DND-41 (cell line): ENCODE measurements around the gene PNO1.

Experiments
- ATAC-seq: fragments of 200-7000 bp; cut with Tn5 transposase; 3 replicates; pipeline ENCODE4 v1.9.1; 2021; ENCODE audit warnings: low read depth; ENCODE audit not compliant: insufficient read depth
- DNase-seq: peaks from one replicate; pipeline ENCODE4 v3.0.0-alpha.2; 2020
- H2AFZ ChIP-seq: 2 replicates; pipeline ENCODE4 v1.6.0; 2012; ENCODE audit warnings: low read depth, low read length
- H3K27ac ChIP-seq: 2 replicates; pipeline ENCODE4 v1.5.1; 2012; ENCODE audit warnings: low read length, inconsistent platforms
- H3K27me3 ChIP-seq: fragments of 200-600 bp; sonication (generic); 2 replicates; pipeline ENCODE4 v1.6.0; 2012; ENCODE audit warnings: low read length, mild to moderate bottlenecking, inconsistent platforms; ENCODE audit not compliant: insufficient read depth, poor library complexity
- H3K36me3 ChIP-seq: 2 replicates; pipeline ENCODE4 v1.5.1; 2012; ENCODE audit warnings: low read length, inconsistent platforms; ENCODE audit not compliant: insufficient read depth
- H3K4me1 ChIP-seq: 2 replicates; pipeline ENCODE4 v1.5.1; 2012; ENCODE audit warnings: mild to moderate bottlenecking, low read length; ENCODE audit not compliant: insufficient read depth
- H3K4me2 ChIP-seq: 2 replicates; pipeline ENCODE4 v1.6.0; 2012; ENCODE audit warnings: mild to moderate bottlenecking, moderate library complexity, low read length, inconsistent platforms; ENCODE audit not compliant: insufficient read depth
- H3K4me3 ChIP-seq, 2 experiments: fragments of 200-600 bp in 1 of 2; shearing (Covaris generic) in 1 of 2; 2 replicates each; pipeline ENCODE4 v1.5.1; 2012 to 2016; ENCODE audit warnings: inconsistent platforms in 2 of 2, low read length in 2 of 2, mild to moderate bottlenecking in 2 of 2, low read depth in 1 of 2, moderate library complexity in 1 of 2
- H3K79me2 ChIP-seq: 2 replicates; pipeline ENCODE4 v1.6.0; 2012; ENCODE audit warnings: low read length, inconsistent platforms; ENCODE audit not compliant: insufficient read depth
- H3K9ac ChIP-seq: 2 replicates; pipeline ENCODE4 v1.6.0; 2012; ENCODE audit warnings: low read depth, mild to moderate bottlenecking, inconsistent platforms, low read length, moderate library complexity
- H3K9me3 ChIP-seq: 2 replicates; pipeline ENCODE4 v1.5.1; 2012; ENCODE audit warnings: low read length, moderate library complexity, mild to moderate bottlenecking, inconsistent platforms; ENCODE audit not compliant: insufficient read depth, severe bottlenecking
- H4K20me1 ChIP-seq: 2 replicates; pipeline ENCODE4 v1.6.0; 2012; ENCODE audit warnings: low read length; ENCODE audit not compliant: insufficient read depth
- EZH2 ChIP-seq: IDR thresholded peaks from 3 replicates; pipeline ENCODE4 v1.6.1; 2012; ENCODE audit warnings: borderline replicate concordance, low read depth, mild to moderate bottlenecking, moderate library complexity, low read length, inconsistent platforms; ENCODE audit not compliant: severe bottlenecking
- TF ChIP-seq, protein P1 (sequence below): IDR thresholded peaks from 2 replicates; pipeline ENCODE4 v1.5.1; 2012; ENCODE audit warnings: borderline replicate concordance, low read length, moderate library complexity, mild to moderate bottlenecking; ENCODE audit not compliant: poor library complexity, severe bottlenecking; ENCODE audit errors: extremely low read depth

Gene PNO1

DNA sequence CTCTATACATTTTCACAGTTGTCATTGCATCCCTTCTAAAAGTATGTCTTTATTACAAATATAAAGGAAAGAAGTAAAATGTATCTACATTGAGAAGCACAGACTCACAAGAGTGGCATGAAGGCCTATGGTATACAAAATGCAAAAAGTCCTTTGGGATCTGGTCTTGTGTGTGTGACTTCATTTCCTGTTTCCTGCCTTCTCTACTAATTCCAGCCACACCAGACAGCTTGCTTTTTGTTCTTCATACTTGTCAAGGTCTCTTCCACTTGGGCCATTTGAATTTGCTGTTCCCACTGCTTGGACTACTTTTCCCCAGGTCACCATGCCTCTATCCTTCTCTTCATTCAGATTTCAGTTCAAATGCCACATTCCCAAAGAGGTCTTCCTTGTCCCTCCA lies 6.7 kb upstream of the PNO1 start:
- Histone ChIP-seq H3K36me3 (no peaks in the 10 kb centered on the region), H4K20me1 (no peaks in the 10 kb centered on the region; the same call in 1 of the 2 replicates), H3K9me3 (no peaks in the 10 kb centered on the region), H3K4me3 (no peak overlapping the region), H3K27me3 (no peaks in the 10 kb centered on the region), H3K79me2 (peaks cover 10% of the 10 kb centered on the region), H3K9ac (no peak overlapping the region), H3K4me2 (no peak overlapping the region; the same call in 1 of the 2 replicates), H3K4me1 (peaks cover 20% of the 10 kb centered on the region), H2AFZ (no peak overlapping the region), H3K27ac (no peak overlapping the region)
- DNase-seq: no peak
- TF ChIP-seq, protein P1, sequence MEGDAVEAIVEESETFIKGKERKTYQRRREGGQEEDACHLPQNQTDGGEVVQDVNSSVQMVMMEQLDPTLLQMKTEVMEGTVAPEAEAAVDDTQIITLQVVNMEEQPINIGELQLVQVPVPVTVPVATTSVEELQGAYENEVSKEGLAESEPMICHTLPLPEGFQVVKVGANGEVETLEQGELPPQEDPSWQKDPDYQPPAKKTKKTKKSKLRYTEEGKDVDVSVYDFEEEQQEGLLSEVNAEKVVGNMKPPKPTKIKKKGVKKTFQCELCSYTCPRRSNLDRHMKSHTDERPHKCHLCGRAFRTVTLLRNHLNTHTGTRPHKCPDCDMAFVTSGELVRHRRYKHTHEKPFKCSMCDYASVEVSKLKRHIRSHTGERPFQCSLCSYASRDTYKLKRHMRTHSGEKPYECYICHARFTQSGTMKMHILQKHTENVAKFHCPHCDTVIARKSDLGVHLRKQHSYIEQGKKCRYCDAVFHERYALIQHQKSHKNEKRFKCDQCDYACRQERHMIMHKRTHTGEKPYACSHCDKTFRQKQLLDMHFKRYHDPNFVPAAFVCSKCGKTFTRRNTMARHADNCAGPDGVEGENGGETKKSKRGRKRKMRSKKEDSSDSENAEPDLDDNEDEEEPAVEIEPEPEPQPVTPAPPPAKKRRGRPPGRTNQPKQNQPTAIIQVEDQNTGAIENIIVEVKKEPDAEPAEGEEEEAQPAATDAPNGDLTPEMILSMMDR: no peak
- no peak for TF ChIP-seq EZH2
- peak; percentile 37; the same call in 2 of the 3 replicates for ATAC-seq

DNA sequence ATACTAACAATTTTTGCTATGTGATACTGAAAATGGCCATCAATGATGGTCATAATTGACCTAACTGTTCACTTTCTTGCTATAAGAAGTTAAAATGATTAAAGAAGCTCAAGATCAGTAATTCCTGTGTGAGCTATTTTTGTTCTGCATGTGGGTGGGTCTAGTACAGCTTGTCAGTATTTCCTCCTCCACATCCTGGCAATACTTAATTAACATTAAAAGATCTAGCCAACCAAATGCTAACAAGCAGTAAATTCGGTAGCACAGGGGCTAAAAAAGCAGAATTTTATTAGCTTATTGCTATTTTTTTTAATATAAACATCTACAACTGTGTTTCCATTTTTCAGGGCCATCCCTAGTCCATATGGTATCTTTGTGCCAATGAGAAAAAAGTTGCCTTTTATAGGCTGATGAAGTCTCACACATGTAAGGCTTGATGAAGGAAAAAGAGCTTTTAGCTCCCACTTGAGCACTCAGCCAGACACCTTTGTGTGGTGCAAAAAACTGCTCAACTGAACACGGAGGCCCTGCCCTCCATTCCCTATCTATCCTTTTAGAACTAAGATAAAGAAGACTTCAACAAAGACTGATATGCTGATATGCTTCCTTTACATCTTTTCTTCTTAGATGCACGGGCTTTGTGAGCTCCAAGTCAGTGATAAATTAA lies 4.9 kb upstream of the PNO1 start:
- no peak for TF ChIP-seq EZH2
- TF ChIP-seq, protein P1: no peak
- no peaks in the 10 kb centered on the region; the same call in 1 of the 2 replicates for H3K36me3 ChIP-seq
- H3K79me2 ChIP-seq: peaks cover 24% of the 10 kb centered on the region
- H3K4me3 ChIP-seq: no peak overlapping the region
- no peaks in the 10 kb centered on the region for H3K27me3 ChIP-seq
- no peak overlapping the region for H3K9ac ChIP-seq
- H3K4me2 ChIP-seq: no peak overlapping the region
- DNase-seq (no peak), ATAC-seq (no peak)
- H3K27ac ChIP-seq: no peak overlapping the region
- no peaks in the 10 kb centered on the region; the same call in 1 of the 2 replicates for H4K20me1 ChIP-seq
- no peak overlapping the region for H2AFZ ChIP-seq
- H3K9me3 ChIP-seq: no peaks in the 10 kb centered on the region
- peaks cover 28% of the 10 kb centered on the region for H3K4me1 ChIP-seq

DNA sequence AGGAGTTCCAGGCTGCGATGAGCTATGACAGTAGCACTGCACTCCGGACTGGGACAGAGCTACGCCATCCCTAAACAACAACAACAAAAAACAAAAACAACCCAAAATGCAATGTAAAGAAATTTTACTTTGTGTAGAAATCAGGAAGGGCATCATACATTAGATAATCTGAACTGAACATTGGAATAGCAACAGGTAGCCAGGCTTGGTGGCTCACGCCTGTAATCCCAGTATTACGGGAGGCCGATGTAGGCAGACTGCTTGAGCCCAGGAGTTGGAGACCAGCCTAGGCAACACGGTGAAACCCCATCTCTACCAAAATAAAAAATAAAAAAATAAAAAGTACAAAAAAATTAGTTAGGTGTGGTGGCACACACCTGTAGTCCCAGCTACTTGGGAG lies 2.1 kb upstream of the PNO1 start:
- H3K4me1 ChIP-seq: peaks cover 47% of the 10 kb centered on the region
- no peaks in the 10 kb centered on the region for H4K20me1 ChIP-seq
- H3K9me3 ChIP-seq: no peaks in the 10 kb centered on the region
- no peak overlapping the region for H2AFZ ChIP-seq
- peaks cover 9% of the 10 kb centered on the region for H3K36me3 ChIP-seq
- H3K27me3 ChIP-seq: no peaks in the 10 kb centered on the region
- TF ChIP-seq, protein P1: no peak
- TF ChIP-seq EZH2: no peak
- H3K9ac ChIP-seq: no peak overlapping the region
- H3K4me2 ChIP-seq: peak overlapping the region; percentile 98; the same call in 1 of the 2 replicates
- H3K4me3 ChIP-seq: peak overlapping the region in 1 of 2 experiments; percentile 99; a peak in 1 of 4 replicates
- no peak for ATAC-seq
- no peak for DNase-seq
- no peak overlapping the region for H3K27ac ChIP-seq
- H3K79me2 ChIP-seq: peaks cover 49% of the 10 kb centered on the region
